ENCODE results near the gene ADAMTS17.
A peak's percentile ranks its signal among the peaks of the same experiment; 100 is the strongest.
"Not testable (repeated sequence)": the region's sequence is repeated elsewhere in the genome, so short reads cannot be mapped to it uniquely, and the experiment has no call there.

The ADAMTS17 gene

GRCh38 chr15:99953886-99954285 lies 387.9 kb downstream of the ADAMTS17 start:
- no peak for DNase-seq (ENCODE audit: low read depth in 2 of 2)

- no peak for DNase-seq (ENCODE audit: low read depth in 2 of 2)
Measured at GRCh38 chr15:99951511-99951910, 390.3 kb downstream of the ADAMTS17 start.

- no peak for DNase-seq (ENCODE audit: low read depth in 2 of 2)
Measured at GRCh38 chr15:99944131-99944530, 397.6 kb downstream of the ADAMTS17 start.

GRCh38 chr15:99943466-99943865 lies 398.3 kb downstream of the ADAMTS17 start:
- no peak for DNase-seq (ENCODE audit: low read depth in 2 of 2)

- DNase-seq (ENCODE audit: low read depth in 2 of 2), result no peak
Measured at GRCh38 chr15:99932676-99933402, 408.9 kb downstream of the ADAMTS17 start.

- DNase-seq (ENCODE audit: low read depth in 2 of 2), result no peak
Measured at GRCh38 chr15:99931703-99932603, 409.8 kb downstream of the ADAMTS17 start.

- DNase-seq (ENCODE audit: low read depth in 2 of 2), result no peak
Measured at GRCh38 chr15:99930696-99931095, 411.1 kb downstream of the ADAMTS17 start.

GRCh38 chr15:99929266-99929665 lies 412.5 kb downstream of the ADAMTS17 start:
- no peak for DNase-seq (ENCODE audit: low read depth in 2 of 2)

GRCh38 chr15:99928429-99928981 lies 413.3 kb downstream of the ADAMTS17 start:
- DNase-seq (ENCODE audit: low read depth in 2 of 2), result peak; percentile 78

- not testable (repeated sequence) for DNase-seq (ENCODE audit: low read depth in 2 of 2)
Measured at GRCh38 chr15:99926532-99926931, 415.2 kb downstream of the ADAMTS17 start.

- DNase-seq (ENCODE audit: low read depth in 2 of 2), result peak; percentile 49 to 54
Measured at GRCh38 chr15:99925661-99926461, 415.9 kb downstream of the ADAMTS17 start.

GRCh38 chr15:99923711-99924110 lies 418.1 kb downstream of the ADAMTS17 start:
- DNase-seq (ENCODE audit: low read depth in 2 of 2), result no peak
